ENCODE measurements around the gene ETFDH.

DNA sequence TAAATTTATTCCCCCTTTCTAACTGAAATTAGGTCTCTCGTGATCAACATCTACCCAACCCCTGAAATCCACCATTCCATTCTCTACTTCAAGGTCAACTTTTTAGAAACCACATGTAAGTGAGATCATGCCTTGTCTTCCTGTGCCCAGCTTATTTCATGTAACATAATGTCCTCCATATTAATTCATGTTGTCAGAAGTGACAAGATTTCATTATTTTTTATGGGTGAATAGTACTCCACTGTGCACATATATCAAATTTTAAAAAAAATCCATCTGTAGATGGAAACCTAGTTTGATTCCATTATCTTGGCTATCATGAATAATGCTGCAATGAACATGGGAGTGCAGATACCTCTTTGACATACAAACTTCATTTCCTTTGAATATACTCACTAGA lies 49.6 kb downstream of the ETFDH start:
- TF ChIP-seq ZBTB17 (tag by site-specific recombination; IDR thresholded peaks at IDR 0.05) (no peak), ZNF335 (tag by site-specific recombination; conservative IDR thresholded peaks at IDR 0.05) (no peak), ZNF585B (tag by site-specific recombination; IDR thresholded peaks at IDR 0.05) (no peak), ZNF138 (tag by site-specific recombination; IDR thresholded peaks at IDR 0.05; ENCODE audit: borderline replicate concordance) (no peak), PRDM1 (tag by site-specific recombination; IDR thresholded peaks at IDR 0.05) (no peak), OSR2 (tag by site-specific recombination; IDR thresholded peaks at IDR 0.05) (no peak), ZBTB7A (tag by site-specific recombination; IDR thresholded peaks at IDR 0.05; ENCODE audit: low read depth) (no peak), YY1 (tag by site-specific recombination; IDR thresholded peaks at IDR 0.05) (no peak), ZNF747 (tag by site-specific recombination; IDR thresholded peaks at IDR 0.05) (no peak), ZBTB21 (tag by site-specific recombination; IDR thresholded peaks at IDR 0.05) (no peak)
- TF ChIP-seq, protein P1, sequence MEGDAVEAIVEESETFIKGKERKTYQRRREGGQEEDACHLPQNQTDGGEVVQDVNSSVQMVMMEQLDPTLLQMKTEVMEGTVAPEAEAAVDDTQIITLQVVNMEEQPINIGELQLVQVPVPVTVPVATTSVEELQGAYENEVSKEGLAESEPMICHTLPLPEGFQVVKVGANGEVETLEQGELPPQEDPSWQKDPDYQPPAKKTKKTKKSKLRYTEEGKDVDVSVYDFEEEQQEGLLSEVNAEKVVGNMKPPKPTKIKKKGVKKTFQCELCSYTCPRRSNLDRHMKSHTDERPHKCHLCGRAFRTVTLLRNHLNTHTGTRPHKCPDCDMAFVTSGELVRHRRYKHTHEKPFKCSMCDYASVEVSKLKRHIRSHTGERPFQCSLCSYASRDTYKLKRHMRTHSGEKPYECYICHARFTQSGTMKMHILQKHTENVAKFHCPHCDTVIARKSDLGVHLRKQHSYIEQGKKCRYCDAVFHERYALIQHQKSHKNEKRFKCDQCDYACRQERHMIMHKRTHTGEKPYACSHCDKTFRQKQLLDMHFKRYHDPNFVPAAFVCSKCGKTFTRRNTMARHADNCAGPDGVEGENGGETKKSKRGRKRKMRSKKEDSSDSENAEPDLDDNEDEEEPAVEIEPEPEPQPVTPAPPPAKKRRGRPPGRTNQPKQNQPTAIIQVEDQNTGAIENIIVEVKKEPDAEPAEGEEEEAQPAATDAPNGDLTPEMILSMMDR (tag by site-specific recombination; IDR thresholded peaks at IDR 0.05): no peak
- TF ChIP-seq, protein P2, sequence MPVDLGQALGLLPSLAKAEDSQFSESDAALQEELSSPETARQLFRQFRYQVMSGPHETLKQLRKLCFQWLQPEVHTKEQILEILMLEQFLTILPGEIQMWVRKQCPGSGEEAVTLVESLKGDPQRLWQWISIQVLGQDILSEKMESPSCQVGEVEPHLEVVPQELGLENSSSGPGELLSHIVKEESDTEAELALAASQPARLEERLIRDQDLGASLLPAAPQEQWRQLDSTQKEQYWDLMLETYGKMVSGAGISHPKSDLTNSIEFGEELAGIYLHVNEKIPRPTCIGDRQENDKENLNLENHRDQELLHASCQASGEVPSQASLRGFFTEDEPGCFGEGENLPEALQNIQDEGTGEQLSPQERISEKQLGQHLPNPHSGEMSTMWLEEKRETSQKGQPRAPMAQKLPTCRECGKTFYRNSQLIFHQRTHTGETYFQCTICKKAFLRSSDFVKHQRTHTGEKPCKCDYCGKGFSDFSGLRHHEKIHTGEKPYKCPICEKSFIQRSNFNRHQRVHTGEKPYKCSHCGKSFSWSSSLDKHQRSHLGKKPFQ (tag by site-specific recombination; IDR thresholded peaks at IDR 0.05): no peak
- TF ChIP-seq, protein P3, sequence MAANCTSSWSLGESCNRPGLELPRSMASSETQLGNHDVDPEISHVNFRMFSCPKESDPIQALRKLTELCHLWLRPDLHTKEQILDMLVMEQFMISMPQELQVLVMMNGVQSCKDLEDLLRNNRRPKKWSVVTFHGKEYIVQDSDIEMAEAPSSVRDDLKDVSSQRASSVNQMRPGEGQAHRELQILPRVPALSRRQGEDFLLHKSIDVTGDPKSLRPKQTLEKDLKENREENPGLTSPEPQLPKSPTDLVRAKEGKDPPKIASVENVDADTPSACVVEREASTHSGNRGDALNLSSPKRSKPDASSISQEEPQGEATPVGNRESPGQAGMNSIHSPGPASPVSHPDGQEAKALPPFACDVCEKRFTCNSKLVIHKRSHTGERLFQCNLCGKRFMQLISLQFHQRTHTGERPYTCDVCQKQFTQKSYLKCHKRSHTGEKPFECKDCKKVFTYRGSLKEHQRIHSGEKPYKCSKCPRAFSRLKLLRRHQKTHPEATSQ (tag by site-specific recombination; IDR thresholded peaks at IDR 0.05): no peak
